ENCODE results near the gene DUS1L.

The DUS1L gene

DNA sequence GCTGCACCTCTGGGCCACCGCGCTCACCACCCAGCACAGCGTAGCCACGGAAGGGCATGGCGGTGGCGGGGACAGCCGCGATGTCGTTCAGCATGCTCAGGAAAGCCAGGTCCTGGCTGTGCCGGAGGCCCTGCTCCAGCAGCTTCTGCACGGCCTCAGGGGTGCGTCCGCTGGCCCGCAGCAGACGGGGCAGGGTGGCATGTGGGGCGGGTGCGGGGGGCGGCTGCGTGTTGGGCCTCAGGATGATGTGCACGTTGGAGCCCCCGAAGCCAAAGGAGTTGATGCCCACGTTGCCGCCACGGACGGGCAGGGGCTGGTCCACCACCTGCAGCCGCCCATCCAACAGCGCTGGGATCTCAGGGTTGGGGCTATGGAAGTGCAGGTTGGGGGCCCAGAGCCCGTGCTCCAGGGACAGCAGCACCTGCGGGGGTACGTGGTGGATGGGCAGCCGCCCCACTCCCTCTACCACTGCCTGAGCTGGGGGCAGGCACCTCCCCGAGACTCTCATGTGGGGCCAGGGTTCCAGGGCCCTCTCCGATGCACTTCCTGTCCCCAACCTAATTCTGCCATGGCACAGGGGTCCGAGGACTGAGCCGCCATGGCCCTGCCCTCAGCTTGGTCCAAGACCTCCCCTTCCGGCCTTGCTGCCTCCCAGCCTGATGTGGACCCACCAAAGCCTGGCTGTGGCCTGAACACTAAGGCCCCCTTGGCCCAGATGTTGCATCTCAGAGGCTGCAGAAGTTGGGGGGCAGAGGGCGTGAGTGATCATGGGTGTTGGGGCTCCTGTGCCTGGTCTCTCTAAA is 25.9 kb upstream of the DUS1L start:
- Histone ChIP-seq H4K20me1 (ENCODE audit: insufficient read depth, low read length) (peaks cover 76% of the 10 kb centered on the region), H3K79me2 (ENCODE audit: insufficient read depth, low read length) (peaks cover 52% of the 10 kb centered on the region), H3K27me3 (ENCODE audit: insufficient read depth, low read length, poor library complexity) (no peaks in the 10 kb centered on the region), H3K27ac (ENCODE audit: low read length) (no peak overlapping the region), H3K9me3 (ENCODE audit: insufficient read depth, low read length, severe bottlenecking) (no peaks in the 10 kb centered on the region), H3K4me3 (ENCODE audit: low read depth in 1 of 2, low read length in 2 of 2) (no peak overlapping the region), H3K9ac (ENCODE audit: low read depth, low read length) (no peak overlapping the region), H3K4me1 (ENCODE audit: insufficient read depth, low read length) (peaks cover 24% of the 10 kb centered on the region), H2AFZ (ENCODE audit: low read depth, low read length) (no peak overlapping the region), H3K4me2 (ENCODE audit: insufficient read depth, low read length) (no peak overlapping the region), H3K36me3 (ENCODE audit: insufficient read depth, low read length) (peaks cover 96% of the 10 kb centered on the region)
- no peak for TF ChIP-seq EZH2 (IDR thresholded peaks at IDR 0.05; ENCODE audit: borderline replicate concordance, low read depth, low read length, severe bottlenecking)
- TF ChIP-seq CTCF (IDR thresholded peaks at IDR 0.05; ENCODE audit: borderline replicate concordance, extremely low read depth, low read length, poor library complexity, severe bottlenecking): no peak
- ATAC-seq (ENCODE audit: insufficient read depth, low read depth): no peak
- no peak for DNase-seq

DNA sequence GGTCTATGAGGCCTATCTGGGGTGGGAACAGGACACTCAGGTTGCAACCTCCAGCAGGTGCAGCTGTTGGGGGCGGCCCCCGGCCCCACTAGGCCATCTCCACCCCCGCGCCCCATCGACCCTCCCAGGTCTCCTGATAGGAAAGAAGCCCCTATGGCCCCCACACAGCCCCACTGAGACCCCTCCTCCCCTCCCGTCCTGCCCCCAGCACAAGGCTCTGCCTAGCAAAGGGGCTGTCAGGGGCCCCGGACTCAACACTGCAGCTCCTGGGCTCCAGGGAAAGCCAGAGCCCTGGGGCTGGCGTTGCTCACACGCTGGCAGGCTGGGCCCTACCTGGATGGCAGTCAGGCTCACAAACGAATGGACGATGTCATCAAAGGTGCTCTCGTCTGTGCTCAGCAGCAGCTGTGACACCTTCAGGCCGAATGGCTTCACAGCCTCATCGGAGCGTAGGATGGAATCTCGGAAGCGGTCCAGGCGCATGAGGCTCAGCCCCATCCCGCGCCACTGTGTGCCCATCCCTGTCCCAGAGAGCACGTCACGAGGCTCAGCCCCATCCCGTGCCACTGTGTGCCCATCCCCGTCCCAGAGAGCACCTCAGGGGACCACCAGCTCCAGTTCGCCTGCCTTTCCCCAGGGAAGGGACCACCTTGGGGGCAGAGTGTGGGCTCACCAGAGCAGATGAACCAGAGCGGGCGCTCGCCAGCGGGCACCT is 25.1 kb upstream of the DUS1L start:
- Histone ChIP-seq H3K9ac (ENCODE audit: low read depth, low read length) (no peak overlapping the region), H3K36me3 (ENCODE audit: insufficient read depth, low read length) (peaks cover 96% of the 10 kb centered on the region), H3K27ac (ENCODE audit: low read length) (no peak overlapping the region), H4K20me1 (ENCODE audit: insufficient read depth, low read length) (peaks cover 76% of the 10 kb centered on the region), H3K79me2 (ENCODE audit: insufficient read depth, low read length) (peaks cover 44% of the 10 kb centered on the region), H3K9me3 (ENCODE audit: insufficient read depth, low read length, severe bottlenecking) (no peaks in the 10 kb centered on the region), H3K4me3 (ENCODE audit: low read depth in 1 of 2, low read length in 2 of 2) (no peak overlapping the region), H3K4me2 (ENCODE audit: insufficient read depth, low read length) (no peak overlapping the region), H3K4me1 (ENCODE audit: insufficient read depth, low read length) (peaks cover 16% of the 10 kb centered on the region), H2AFZ (ENCODE audit: low read depth, low read length) (no peak overlapping the region), H3K27me3 (ENCODE audit: insufficient read depth, low read length, poor library complexity) (no peaks in the 10 kb centered on the region)
- DNase-seq (no peak), ATAC-seq (ENCODE audit: insufficient read depth, low read depth) (no peak)
- TF ChIP-seq EZH2 (IDR thresholded peaks at IDR 0.05; ENCODE audit: borderline replicate concordance, low read depth, low read length, severe bottlenecking) (no peak), CTCF (IDR thresholded peaks at IDR 0.05; ENCODE audit: borderline replicate concordance, extremely low read depth, low read length, poor library complexity, severe bottlenecking) (no peak)

- 0 out of 3 replicates have a peak, but pooled peaks have one; percentile 10 for ATAC-seq (ENCODE audit: insufficient read depth, low read depth)
- Histone ChIP-seq H3K9me3 (ENCODE audit: insufficient read depth, low read length, severe bottlenecking) (no peaks in the 10 kb centered on the region), H3K36me3 (ENCODE audit: insufficient read depth, low read length) (peaks cover 96% of the 10 kb centered on the region), H3K4me2 (ENCODE audit: insufficient read depth, low read length) (no peak overlapping the region), H3K4me1 (ENCODE audit: insufficient read depth, low read length) (peaks cover 8% of the 10 kb centered on the region), H3K27me3 (ENCODE audit: insufficient read depth, low read length, poor library complexity) (no peaks in the 10 kb centered on the region), H2AFZ (ENCODE audit: low read depth, low read length) (no peak overlapping the region), H3K4me3 (ENCODE audit: low read depth in 1 of 2, low read length in 2 of 2) (no peak overlapping the region), H3K27ac (ENCODE audit: low read length) (no peak overlapping the region), H4K20me1 (ENCODE audit: insufficient read depth, low read length) (peaks cover 73% of the 10 kb centered on the region), H3K9ac (ENCODE audit: low read depth, low read length) (no peak overlapping the region), H3K79me2 (ENCODE audit: insufficient read depth, low read length) (peaks cover 36% of the 10 kb centered on the region)
- DNase-seq: no peak
- TF ChIP-seq EZH2 (IDR thresholded peaks at IDR 0.05; ENCODE audit: borderline replicate concordance, low read depth, low read length, severe bottlenecking): no peak
- TF ChIP-seq CTCF (IDR thresholded peaks at IDR 0.05; ENCODE audit: borderline replicate concordance, extremely low read depth, low read length, poor library complexity, severe bottlenecking): no peak
Observed at GRCh38 chr17:82089723-82090548, 24.3 kb upstream of the DUS1L start.

All from DND-41 (cell line).